Stimulated activated CD4-positive, alpha-beta T cell treated with anti-CD3 and anti-CD28 coated beads, TNF-alpha, amount 100 ng/mL, for 1 hour (primary cell): ENCODE measurements around the gene FCGR2B.
"Not testable (repeated sequence)": the region's sequence is repeated elsewhere in the genome, so short reads cannot be mapped to it uniquely, and the experiment has no call there.

Experiments used
- DNase-seq, 3 donors: peaks; one replicate each; pipeline ENCODE4 v3.0.0-alpha.2; 2020; ENCODE audit warnings: low read depth in 3 of 3, low spot score in 1 of 3

Gene FCGR2B

DNA sequence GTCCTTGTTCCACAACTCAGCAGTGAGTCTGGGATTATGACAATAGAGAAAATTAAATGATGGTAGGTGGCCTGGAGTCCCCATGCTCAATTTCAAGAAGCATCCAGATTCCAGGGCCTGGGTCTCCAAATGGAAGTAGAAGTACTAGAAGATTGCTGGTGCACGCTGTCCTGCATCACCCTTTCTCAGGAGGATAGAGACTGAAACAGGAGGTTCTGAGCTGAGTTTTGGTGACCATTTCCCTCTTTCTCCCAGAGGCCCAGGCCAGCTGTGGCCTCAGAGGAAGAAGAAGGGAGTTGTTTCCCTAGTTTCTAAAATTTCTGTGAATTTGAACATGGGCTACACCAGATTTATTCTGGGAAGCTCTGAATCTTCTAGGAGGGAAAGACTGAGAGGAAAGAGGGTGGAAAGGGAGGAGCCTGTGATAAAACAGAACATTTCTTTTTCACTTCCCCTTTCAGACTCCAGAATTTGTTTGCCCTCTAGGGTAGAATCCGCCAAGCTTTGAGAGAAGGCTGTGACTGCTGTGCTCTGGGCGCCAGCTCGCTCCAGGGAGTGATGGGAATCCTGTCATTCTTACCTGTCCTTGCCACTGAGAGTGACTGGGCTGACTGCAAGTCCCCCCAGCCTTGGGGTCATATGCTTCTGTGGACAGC lies at the start of gene FCGR2B:
Gene FCGR2B, plus strand, starts transcription at position 460 of the 656 bp plus-strand sequence. Its CDS starts 99 bp downstream, at position 559.
- DNase-seq = not testable (repeated sequence)

DNA sequence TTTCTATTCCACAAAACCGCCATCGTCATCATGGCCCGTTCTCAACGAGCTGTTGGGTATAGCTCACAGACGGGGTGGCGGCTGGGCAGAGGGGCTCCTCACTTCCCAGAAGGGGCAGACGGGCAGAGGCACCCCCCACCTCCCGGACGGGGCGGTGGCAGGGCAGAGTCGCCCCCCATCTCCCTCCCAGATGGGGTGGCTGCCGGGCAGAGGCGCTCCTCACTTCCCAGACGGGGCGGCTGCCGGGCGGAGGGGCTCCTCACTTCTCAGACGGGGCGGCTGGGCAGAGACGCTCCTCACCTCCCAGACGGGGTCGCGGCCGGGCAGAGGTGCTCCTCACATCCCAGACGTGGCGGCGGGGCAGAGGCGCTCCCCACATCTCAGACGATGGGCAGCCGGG lies 46.5 kb upstream of the FCGR2B start:
- not testable (repeated sequence) for DNase-seq

DNA sequence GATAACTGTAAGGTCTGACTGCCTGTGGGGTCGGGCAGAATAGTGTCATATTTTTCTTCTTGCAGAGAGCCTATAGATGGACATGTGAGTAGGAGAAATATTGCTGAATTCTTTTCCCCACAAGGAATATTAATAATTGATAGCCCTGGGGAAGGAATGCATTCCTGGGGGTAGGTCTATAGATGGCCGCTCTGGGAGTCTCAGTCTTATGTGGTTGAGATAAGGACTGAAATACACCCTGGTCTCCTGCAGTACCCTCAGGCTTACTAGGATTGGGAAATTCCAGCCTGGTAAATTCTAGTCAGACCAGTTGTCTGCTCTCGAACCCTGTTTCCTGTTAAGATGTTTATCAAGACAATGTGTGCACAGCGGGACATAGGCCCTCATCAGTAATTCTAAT lies 44.4 kb upstream of the FCGR2B start:
- not testable (repeated sequence) for DNase-seq

DNA sequence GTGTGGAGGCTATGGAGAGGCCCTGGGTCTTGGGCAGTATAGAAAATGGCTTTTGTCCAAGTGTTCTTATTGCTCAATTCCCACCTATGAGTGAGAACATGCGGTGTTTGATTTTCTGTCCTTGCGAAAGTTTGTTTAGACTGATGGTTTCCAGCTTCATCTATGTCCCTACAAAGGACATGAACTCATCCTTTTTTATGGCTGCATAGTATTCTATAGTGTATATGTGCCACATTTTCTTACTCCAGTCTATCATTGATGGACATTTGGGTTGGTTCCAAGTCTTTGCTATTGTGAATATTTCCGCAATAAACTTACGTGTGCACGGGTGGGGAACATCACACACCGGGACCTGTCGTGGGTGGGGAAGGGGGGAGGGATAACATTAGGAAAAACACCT lies 42.5 kb upstream of the FCGR2B start:
- not testable (repeated sequence) for DNase-seq

DNA sequence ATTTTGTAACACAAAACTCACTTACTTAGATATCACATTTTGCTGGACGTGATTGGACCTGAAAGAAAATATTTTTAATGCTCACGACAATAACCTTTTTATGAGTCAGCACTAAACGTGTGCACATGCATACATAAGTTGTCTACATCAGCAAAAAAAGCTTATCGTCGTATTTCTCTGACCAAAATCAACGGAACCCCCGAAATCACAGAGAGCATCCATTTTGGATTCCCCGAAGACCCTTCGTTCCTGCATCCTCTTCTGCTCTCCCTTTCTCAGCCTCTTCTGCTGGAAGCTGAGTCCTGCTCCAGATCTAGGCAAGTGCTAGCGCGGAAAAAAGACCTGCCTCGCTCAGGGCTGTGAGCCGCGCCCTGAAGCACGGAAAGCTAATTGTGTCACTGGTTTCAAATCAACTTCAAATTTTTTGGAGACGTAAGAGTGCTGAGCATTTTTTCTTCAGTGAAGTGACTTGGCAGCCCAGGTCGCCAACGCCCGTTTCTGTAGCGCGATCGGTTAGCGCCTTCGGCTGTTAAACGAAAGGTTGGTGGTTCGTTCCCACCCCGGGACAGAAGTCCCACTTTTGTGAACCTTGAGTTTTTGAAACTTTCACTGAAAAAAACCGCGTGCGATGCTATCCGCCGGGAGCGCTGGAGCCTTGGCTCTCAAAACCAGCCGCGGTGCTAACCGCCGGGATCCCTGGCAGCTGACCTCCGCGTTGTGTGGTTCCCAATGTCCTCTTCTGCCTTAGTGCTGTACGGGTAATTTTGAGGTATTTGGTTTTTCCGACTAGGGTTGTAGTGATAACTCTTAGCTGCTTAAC lies 41.6 kb upstream of the FCGR2B start:
- peak; percentile 34 to 92 (median 62) for DNase-seq

DNA sequence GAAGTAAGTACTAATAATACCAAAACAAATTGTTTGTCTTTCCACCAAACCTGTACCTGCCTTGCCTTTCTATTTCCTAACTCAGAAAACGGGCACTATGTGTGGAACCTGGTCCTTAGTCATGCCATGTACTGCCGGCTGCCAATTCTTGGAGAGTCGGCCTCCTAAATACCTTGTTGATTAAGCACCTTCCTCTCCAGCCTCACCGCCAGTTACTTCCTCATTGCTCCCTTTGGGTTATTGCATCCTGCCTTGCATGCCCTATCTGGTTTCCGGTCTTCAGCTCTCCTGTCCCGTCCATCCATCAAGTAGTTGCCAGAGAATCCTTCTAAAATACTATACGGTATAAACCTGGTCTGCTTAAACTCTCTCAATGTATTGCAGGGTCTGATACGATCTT lies 40.9 kb upstream of the FCGR2B start:
- not testable (repeated sequence) for DNase-seq

DNA sequence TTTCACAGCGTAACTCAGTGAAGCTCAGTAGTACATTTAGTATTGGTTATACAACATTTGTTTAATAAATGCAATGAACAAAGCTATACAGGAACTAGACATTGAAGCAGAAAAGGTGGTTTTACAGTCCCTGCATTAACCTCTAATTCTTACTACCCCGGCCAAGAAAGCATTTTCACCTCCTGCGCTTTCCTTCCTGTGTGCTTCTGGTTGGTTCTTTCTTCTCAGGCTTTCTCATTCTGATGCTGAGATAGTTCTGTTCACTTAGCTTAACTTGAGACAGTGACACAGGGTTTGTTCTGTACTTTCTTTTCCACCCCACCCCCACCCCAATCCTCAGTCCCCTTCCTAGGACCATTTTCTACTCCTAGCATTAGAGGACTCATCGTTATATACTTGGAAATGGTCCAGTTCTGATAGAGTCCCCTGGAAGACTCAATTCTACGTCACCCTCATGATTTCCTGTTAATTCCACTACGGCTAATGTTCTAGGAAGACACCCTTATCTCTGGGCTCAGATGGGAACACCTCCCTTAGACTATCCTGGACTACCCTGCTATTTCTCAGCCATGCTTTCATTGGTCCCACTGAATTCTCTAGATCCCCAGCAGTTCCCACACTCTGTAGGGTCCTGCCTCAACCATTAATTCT lies 39.4 kb upstream of the FCGR2B start:
- not testable (repeated sequence) for DNase-seq

DNA sequence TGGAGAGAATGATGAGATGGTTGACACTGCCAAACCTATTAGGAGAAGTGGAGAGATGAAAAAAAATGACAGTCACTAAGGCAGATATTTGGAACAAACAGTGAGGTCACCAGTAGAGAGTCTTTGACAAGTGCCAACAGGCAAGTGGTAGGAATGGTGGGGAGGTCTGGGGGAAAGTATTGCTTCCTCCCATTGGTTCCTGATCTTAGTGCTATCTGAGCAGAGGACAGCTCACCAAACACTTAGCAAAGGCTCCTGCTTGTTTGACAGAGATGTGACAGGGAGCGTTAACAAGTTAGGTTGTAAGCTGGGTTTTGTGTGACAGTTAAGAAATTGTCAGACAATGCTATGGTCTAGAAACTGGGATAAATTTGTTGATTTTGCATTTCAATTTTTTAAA lies 38.3 kb upstream of the FCGR2B start:
- not testable (repeated sequence) for DNase-seq

DNA sequence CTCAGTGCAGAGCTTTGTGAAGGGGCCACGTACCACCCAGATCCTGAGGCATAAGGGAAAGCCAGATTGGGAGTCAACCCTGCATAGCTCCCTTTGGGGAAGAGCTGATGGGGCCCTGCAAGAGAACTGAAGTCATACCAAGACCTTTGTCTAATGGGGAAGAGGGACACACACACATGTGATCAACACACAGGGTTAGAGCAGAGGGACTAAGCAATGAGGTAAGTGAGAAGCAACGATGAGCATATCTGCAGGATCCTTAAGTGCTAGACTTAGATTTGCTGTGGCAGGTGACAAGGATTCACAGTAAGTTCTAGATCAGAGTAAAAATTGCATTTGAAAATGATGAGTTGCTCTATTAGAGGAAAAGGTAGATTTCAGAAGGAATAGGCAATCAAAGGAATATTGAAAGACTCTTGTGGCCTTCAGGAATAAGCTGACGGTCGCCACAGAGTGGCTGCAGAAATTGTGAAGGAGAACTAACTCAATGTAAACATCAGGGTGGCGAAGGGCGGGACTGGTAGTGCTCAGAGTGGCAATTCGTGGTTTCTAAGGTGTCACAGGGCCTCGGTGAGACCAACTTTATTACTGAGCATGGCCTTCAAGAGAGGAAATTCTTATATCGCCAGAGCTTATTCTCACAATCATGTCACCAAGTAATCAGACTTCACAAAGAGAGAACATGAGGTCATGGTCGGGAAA lies 36.3 kb upstream of the FCGR2B start:
- DNase-seq = not testable (repeated sequence)

DNA sequence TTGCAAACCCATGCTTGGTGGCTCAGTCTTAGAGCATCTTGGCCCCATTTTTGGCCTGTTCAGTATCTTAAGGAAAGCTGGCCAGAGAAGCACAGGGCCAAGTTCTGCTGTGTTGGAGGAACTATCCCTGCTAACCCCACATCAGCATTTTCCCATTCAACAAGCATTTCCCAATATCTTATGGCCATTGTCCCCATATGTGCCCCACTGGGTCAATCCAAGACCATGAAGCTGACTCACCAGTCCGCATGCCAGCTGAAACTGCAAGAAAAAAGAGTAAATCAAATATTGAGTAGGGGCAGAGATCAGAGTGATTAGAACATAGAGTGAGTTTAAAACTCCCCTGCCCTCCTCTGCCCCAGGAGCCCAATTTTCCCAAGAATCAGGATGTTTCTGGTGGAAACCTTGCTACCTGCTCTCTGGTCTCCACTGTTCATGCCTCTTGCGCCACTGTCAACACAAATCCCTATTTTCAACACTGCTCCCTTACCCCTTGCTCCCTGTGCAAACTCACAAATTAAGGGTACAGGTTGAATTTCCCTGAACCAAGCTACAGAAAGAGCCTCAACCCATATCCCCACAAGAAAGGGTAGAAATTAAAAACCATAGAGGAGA lies 32.7 kb upstream of the FCGR2B start:
- not testable (repeated sequence) for DNase-seq

DNA sequence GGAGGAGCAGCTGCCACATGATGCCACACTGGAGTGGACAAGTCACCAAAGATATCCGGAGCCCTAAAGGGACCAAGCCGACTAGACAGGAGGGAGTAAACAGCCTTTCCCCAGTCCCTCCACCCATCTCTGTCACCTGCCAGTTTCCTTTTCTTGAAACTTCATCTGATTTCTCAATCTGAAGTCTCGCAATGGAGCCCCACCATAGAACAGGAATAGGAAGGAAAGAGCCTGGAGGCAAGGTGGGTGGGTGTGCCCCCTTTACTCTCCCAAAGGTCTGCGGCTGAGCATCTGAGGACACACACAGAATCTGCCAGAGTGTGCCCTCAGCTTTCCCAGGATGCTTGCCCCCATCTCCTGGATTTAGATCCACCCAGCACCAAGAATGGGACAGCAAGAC lies 31.9 kb upstream of the FCGR2B start, which contains the start of gene FCGR3B:
Gene FCGR3B, minus strand, starts transcription at position 101 of the 400 bp plus-strand sequence. Its CDS starts 82 bp downstream, at position 19.
- no peak for DNase-seq

DNA sequence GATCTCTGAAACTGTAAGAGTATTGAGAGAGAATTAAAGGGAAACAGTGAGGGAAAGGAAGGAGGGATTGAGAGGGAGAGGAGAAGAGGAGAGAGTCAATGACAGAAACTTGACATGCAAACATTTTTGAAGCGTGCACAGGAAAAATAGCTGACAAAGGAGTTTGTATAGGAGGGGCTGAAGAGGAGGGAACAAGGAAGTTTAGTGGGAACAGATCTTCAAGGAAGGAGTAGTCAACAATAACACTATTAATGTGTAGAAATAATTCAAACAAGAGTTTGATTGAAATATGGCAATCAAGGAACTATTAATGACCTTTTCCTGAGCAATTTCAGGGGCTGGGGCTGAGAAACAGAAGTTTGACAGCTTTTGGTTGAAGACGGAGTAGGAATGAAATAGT lies 27.9 kb upstream of the FCGR2B start:
- not testable (repeated sequence) for DNase-seq

DNA sequence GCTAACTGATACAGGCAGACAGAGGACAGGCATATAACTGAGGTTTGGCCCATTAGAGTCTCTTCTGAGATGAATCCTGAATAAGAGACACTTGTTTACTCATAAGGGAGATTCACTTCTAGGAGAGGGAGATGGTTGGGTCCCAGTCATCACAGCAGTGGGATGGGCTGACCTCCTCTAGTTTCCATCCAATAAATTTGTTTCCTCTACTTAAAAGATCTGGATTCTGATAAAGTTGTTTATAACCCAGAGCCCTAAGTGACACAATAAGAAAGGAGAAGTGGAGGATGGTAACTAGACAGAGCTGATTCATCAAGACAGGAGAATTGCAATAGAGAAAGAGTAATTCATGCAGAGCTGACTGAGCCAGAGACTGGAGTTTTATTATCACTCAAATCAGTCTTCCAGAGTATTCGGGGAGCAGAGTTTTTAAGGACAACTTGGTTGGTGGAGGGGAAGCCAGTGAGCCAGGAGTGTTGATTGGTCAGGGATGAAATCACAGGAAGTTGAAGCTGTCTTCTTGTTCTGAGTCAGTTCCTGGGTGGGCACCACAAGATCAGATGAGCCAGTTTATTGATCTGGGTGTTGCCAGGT lies 26.7 kb upstream of the FCGR2B start:
- not testable (repeated sequence) for DNase-seq

DNA sequence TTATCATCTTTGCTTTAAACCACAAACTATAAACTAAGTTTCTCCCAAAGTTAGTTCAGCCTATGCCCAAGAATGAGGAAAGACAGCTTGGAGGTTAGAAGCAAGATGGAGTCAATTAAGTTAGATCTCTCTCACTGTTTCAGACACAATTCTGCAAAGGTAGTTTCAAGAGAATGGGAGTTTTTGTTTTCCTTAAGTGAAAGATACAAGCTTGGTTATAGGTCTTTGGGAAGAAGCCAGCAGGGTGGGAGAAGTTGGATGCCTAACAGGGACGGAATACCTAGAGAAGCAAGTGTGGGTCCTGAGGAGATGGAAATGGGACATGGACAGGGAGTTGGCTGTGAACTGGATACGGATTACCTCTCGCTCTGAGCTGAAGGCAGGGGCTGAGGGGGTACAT lies 26.0 kb upstream of the FCGR2B start:
- not testable (repeated sequence) for DNase-seq

DNA sequence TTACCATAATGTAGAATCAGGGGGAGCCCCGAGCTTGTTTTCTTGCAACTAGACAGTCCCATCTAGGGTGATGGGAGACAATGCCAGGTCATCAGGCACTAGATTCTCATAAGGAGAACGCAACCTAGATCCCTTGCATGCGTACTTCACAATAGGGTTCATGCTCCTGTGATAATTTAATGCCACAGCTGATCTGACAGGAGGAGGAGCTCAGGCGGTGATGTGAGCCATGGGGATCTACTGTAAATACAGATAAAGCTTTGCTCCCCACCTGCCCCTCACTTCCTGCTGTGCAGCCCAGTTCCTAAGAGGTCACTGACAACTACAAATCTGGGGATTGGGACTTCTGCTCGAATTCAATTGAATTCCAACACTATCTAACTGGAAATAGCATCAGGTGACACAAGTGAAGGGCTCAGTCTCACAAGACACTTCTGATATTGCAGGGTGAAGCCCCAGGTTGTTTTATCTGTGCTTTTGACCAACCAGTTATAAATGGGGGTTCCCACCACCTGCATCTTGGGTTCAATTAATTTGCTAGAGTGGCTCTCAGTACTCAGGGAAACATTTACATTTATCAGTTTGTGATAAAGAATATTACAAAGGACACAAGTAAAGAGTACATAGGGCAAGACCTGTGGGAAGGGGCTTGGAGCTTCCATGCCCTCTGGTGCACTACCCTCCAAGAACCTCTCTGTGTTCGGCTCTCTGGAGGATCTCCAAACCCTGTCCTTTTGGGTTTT lies 24.5 kb upstream of the FCGR2B start:
- DNase-seq = not testable (repeated sequence)

DNA sequence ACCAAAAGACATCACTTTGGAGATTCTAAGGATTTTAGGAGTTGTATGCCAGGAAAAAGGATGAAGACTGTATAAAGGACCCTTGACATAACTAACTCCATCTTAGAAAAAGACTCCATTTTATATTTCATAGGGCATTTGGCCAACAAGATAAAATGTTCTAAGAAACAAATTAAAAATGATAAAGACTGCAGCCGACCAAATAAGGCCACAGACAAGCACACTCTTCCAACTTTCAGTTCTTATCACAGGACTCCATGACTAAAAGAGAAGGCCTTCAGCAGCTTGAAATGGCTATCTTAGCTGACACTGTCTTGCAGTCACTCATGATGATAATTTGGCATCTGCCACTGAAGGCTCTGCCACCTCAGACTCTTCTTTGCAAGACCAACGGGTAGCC lies 23.7 kb upstream of the FCGR2B start:
- DNase-seq = not testable (repeated sequence)

DNA sequence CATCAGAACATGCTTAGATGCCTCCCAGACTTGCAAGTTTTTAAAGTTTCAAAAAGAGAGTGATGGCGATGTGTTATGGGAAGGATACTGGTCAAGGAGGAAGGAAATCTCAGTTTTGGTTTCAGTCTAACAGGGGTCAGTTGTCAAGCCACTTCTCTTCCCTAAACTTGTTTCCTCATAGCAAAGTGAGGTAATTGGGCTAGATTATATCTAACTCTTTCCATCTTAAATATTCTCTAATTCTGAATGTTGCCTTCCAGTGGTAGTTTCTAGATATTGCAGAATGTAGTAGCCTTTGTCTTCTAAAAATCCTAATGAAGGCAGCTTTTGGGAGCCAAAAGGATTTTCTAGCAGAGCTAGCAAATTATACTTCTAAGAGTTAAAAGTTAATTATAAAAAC lies 20.2 kb upstream of the FCGR2B start:
- DNase-seq = not testable (repeated sequence)

DNA sequence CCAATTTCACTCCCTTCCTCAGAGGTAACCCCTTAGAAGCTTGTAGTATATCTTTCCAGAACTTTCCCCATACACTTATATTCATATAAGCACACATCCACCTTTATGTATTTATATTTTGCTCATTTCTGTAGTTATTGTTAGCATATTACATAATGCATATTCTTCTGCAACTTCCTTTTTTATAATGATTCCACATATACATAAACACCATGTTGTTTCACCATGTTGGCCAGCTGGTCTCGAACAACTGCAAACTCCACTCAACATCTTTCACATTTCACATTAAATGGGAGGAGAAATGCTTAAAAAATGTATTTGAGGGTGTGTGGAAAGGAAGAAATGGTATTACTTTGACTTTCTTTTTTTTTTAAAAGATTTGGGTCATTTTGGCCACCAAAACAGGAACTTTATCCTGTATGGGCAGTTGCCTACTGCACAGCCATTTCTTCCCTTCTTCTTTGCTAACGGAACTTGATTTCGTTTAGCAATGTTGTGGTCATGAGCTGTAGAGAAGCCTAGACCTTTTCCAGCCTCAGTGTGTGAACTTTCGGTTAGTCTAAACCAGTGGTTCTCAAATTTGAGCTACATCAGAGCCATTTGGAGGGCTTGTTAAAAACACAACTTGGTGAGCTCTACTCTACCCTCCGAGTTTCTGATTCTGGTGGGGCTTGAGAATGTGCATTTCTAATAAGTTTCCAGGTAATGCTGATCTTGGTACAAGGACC lies 19.3 kb upstream of the FCGR2B start:
- not testable (repeated sequence) for DNase-seq

DNA sequence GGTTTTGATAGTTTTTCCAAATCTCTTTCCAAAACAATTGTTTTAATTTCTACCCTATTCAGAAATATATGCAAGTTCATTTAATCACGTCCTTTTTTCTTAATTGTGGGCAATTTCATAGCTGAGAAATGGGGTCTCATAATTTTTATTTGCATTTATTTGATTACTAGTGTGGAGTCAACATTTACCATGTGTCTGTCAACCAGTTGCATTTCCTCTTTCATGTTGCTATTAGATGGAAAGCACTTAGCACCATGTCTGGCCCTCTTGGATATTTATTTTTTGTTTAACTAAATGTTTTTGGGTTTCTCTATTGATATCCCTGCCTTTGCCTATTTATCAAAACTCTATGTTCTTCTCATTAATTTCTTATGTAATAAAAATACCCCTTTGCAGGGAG lies 18.1 kb upstream of the FCGR2B start:
- not testable (repeated sequence) for DNase-seq
